Liver (tissue), 9 donors: ENCODE data around the gene CCDC8. TPM values are rescaled to one million over a fixed set of nuclear protein-coding genes. Genes with fewer than 3 reads are reported as not detected.

Experiments
- DNase-seq: peaks from one replicate; pipeline ENCODE4 v3.0.0-alpha.2; 2017; ENCODE audit warnings: low spot score
- H3K27ac ChIP-seq, 2 donors: one replicate each; pipeline ENCODE4 v1.7.0; 2013; ENCODE audit warnings: inconsistent platforms in 2 of 2, low read length in 2 of 2, control low read depth in 1 of 2, low read depth in 1 of 2, mild to moderate bottlenecking in 1 of 2
- H3K27me3 ChIP-seq, 4 donors: one replicate each; pipeline versions ENCODE4 v1.6.1 to v1.7.0; 2013; ENCODE audit warnings: low read length in 3 of 4, inconsistent platforms in 1 of 4, mild to moderate bottlenecking in 1 of 4, moderate library complexity in 1 of 4; ENCODE audit not compliant: control insufficient read depth in 4 of 4, insufficient read depth in 4 of 4
- H3K36me3 ChIP-seq, 4 donors: one replicate each; pipeline versions ENCODE4 v1.6.1 to v1.7.0; 2013; ENCODE audit warnings: low read length in 3 of 4, mild to moderate bottlenecking in 3 of 4, low read depth in 1 of 4, moderate library complexity in 1 of 4; ENCODE audit not compliant: control insufficient read depth in 4 of 4, insufficient read depth in 3 of 4
- H3K4me1 ChIP-seq, 4 donors: one replicate each; pipeline versions ENCODE4 v1.6.1 to v1.7.0; 2013; ENCODE audit warnings: low read length in 3 of 4, mild to moderate bottlenecking in 3 of 4, moderate library complexity in 1 of 4; ENCODE audit not compliant: control insufficient read depth in 4 of 4, insufficient read depth in 4 of 4
- H3K4me3 ChIP-seq, 3 donors: one replicate each; pipeline versions ENCODE4 v1.6.1 to v1.7.0; 2013; ENCODE audit warnings: low read length in 3 of 3, control low read depth in 1 of 3, low read depth in 1 of 3, mild to moderate bottlenecking in 1 of 3
- H3K9ac ChIP-seq, 2 donors: one replicate each; pipeline ENCODE4 v1.7.0; 2013; ENCODE audit warnings: low read length in 2 of 2, mild to moderate bottlenecking in 2 of 2, moderate library complexity in 2 of 2, control low read depth in 1 of 2, low read depth in 1 of 2
- H3K9me3 ChIP-seq, 4 donors: one replicate each; pipeline versions ENCODE4 v1.6.1 to v1.7.0; 2013; ENCODE audit warnings: low read length in 3 of 4; ENCODE audit not compliant: control insufficient read depth in 4 of 4
- FOXA2 ChIP-seq: IDR thresholded peaks from 2 replicates; pipeline ENCODE4 v1.6.1; 2016; ENCODE audit warnings: antibody characterized with exemption
- HNF4A ChIP-seq, 2 donors: conservative IDR thresholded peaks; 2 replicates each; pipeline ENCODE4 v1.6.1; 2016; ENCODE audit warnings: antibody characterized with exemption in 2 of 2, mild to moderate bottlenecking in 2 of 2
- TAF1 ChIP-seq: conservative IDR thresholded peaks from 2 replicates; pipeline ENCODE4 v1.6.1; 2016; ENCODE audit warnings: antibody characterized with exemption, mild to moderate bottlenecking
- ZBTB33 ChIP-seq: IDR thresholded peaks from 2 replicates; pipeline ENCODE4 v1.6.1; 2016; ENCODE audit warnings: antibody characterized with exemption
- WGBS: extraction: QIAGEN DNeasy Blood & Tissue Kit; methylation state at CpG from one replicate; pipeline ENCODE4 v1.1.7; 2013; 5-methylcytosine and 5-hydroxymethylcytosine counted together
- polyA plus RNA-seq, 2 donors: library from polyadenylated mRNA; stranded (reverse) in 1 of 2; unstranded in 1 of 2; fragments of 200-250 nt in 1 of 2; fragments of >200 nt in 1 of 2; fragmentation: Nextera tagmentation in 1 of 2; extraction: Ambion mirVana in 1 of 2; gene quantifications; one replicate each; pipeline versions ENCODE4 v1.2.1 to v1.2.3, GENCODE V29; 2013 to 2015
- total RNA-seq, 2 donors: library from RNA; depleted of rRNA; stranded (reverse); fragments of >200 nt; gene quantifications; one replicate each; pipeline ENCODE4 v1.2.3, GENCODE V29; 2014
- donor health status: healthy.
- donor health status: healthy.
- donor health status: healthy.
- donor health status: healthy.
- donor health status: healthy.

Gene CCDC8
- total and polyA plus RNA-seq, 4 donors, result 0.18 to 5.9 (median 0.62) TPM

GRCh38 chr19:46361915-46362314 is 51.4 kb downstream of the CCDC8 start:
- H3K4me1 ChIP-seq, result peaks cover 5 to 28% (median 18%) of the 10 kb centered on the region in 4 donors
- H3K9ac ChIP-seq, result no peak overlapping the region
- H3K27ac ChIP-seq, result no peak overlapping the region
- WGBS, result 65% methylated on average over 2 of the region's 2 CpGs
- H3K27me3 ChIP-seq, result no peaks in the 10 kb centered on the region
- H3K36me3 ChIP-seq, result peaks cover 0 to 4% (median under 1%) of the 10 kb centered on the region in 4 donors
- TF ChIP-seq FOXA2 (no peak), ZBTB33 (no peak), HNF4A (conservative IDR thresholded peaks at IDR 0.05) (no peak), TAF1 (no peak)
- no peak overlapping the region for H3K4me3 ChIP-seq
- no peaks in the 10 kb centered on the region for H3K9me3 ChIP-seq
- no peak for DNase-seq

Other genes with a start within 250 kb of the CCDC8 start
- not detected for gene IGFL1, start 183.8 kb downstream of the CCDC8 start, total RNA-seq
- not detected for gene IGFL1, start 183.8 kb downstream of the CCDC8 start, polyA plus RNA-seq
- 10 to 100 TPM in 1 of 2 donors, 1 to 10 TPM in 1; 5.7 to 20.5 TPM for gene HIF3A, start 116.5 kb downstream of the CCDC8 start, total RNA-seq
- gene HIF3A, start 116.5 kb downstream of the CCDC8 start, polyA plus RNA-seq, result 1 to 10 TPM; 2.2 to 7.9 TPM
- 10 to 100 TPM; 28.1 to 50.5 TPM for gene PPP5C, start 66.5 kb downstream of the CCDC8 start, total RNA-seq
- 10 to 100 TPM; 19.0 to 28.6 TPM for gene PPP5C, start 66.5 kb downstream of the CCDC8 start, polyA plus RNA-seq
- gene PNMA8C, start 15.4 kb upstream of the CCDC8 start, total RNA-seq, result under 1 TPM in 1 of 2 donors, not detected in 1; under 0.01 TPM
- gene PNMA8C, start 15.4 kb upstream of the CCDC8 start, polyA plus RNA-seq, result not detected
- under 1 TPM; 0.17 to 0.93 TPM for gene PNMA8A, start 58.0 kb upstream of the CCDC8 start, total RNA-seq
- under 1 TPM in 1 of 2 donors, not detected in 1; 0.22 TPM for gene PNMA8A, start 58.0 kb upstream of the CCDC8 start, polyA plus RNA-seq
- under 1 TPM; 0.51 to 0.59 TPM for gene PNMA8B, start 82.3 kb upstream of the CCDC8 start, total RNA-seq
- gene PNMA8B, start 82.3 kb upstream of the CCDC8 start, polyA plus RNA-seq, result under 1 TPM; 0.15 to 0.27 TPM
- 100 to 1,000 TPM in 1 of 2 donors, 10 to 100 TPM in 1; 73.3 to 112 TPM for gene CALM3, start 187.8 kb upstream of the CCDC8 start, total RNA-seq
- 10 to 100 TPM; 51.4 to 90.0 TPM for gene CALM3, start 187.8 kb upstream of the CCDC8 start, polyA plus RNA-seq
- 1 to 10 TPM; 1.4 to 2.8 TPM for gene PTGIR, start 211.5 kb upstream of the CCDC8 start, total RNA-seq
- 1 to 10 TPM; 2.9 to 5.9 TPM for gene PTGIR, start 211.5 kb upstream of the CCDC8 start, polyA plus RNA-seq
- gene GNG8, start 222.6 kb upstream of the CCDC8 start, total RNA-seq, result not detected
- gene GNG8, start 222.6 kb upstream of the CCDC8 start, polyA plus RNA-seq, result not detected
- gene DACT3, start 247.6 kb upstream of the CCDC8 start, total RNA-seq, result 1 to 10 TPM; 1.0 to 1.1 TPM
- gene DACT3, start 247.6 kb upstream of the CCDC8 start, polyA plus RNA-seq, result 1 to 10 TPM in 1 of 2 donors, under 1 TPM in 1; 0.32 to 1.4 TPM